ENCODE measurements around the gene LYPD6B.

DNA sequence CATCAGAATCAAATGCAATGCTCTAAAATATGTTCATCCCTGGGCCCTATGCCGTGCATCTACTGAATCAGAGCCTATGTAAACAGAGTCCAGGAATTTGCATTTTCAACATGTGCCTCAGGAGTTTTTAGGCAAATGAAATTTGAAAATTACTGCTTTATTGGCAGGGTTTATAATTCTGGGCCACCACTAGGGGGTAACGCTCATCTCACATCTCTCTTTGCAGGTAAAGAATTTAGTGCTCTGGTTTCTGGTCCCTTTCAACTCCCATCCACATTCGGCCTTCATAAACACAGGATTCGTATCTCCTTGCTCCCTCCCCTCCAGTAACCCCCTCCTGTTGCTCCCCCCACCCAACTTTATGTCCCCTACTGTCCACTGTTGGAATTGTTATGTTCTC lies 49.3 kb downstream of the LYPD6B start:
- no peak for TF ChIP-seq EZH2phosphoT487 (IDR thresholded peaks at IDR 0.05; ENCODE audit: borderline replicate concordance)
- TF ChIP-seq, protein P1, sequence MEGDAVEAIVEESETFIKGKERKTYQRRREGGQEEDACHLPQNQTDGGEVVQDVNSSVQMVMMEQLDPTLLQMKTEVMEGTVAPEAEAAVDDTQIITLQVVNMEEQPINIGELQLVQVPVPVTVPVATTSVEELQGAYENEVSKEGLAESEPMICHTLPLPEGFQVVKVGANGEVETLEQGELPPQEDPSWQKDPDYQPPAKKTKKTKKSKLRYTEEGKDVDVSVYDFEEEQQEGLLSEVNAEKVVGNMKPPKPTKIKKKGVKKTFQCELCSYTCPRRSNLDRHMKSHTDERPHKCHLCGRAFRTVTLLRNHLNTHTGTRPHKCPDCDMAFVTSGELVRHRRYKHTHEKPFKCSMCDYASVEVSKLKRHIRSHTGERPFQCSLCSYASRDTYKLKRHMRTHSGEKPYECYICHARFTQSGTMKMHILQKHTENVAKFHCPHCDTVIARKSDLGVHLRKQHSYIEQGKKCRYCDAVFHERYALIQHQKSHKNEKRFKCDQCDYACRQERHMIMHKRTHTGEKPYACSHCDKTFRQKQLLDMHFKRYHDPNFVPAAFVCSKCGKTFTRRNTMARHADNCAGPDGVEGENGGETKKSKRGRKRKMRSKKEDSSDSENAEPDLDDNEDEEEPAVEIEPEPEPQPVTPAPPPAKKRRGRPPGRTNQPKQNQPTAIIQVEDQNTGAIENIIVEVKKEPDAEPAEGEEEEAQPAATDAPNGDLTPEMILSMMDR (conservative IDR thresholded peaks at IDR 0.05; ENCODE audit: low read length) = peak; percentile 71

Measured in Loucy (cell line).